H1 (cell line): ENCODE measurements around the gene MORN4. TPM values are rescaled to one million over a fixed set of nuclear protein-coding genes. Genes with fewer than 3 reads are reported as not detected.
"Not testable (repeated sequence)": the region's sequence is repeated elsewhere in the genome, so short reads cannot be mapped to it uniquely, and the experiment has no call there.

ENCODE experiments used
- CTCF ChIA-PET: fragments of 300-600 bp; sonication (Branson Sonifier 250); formaldehyde crosslinking; loops from one replicate; lab custom pipeline; 2021; ENCODE audit not compliant: partially characterized antibody; lab: Charles Lee
- POLR2A ChIA-PET: fragments of 300-600 bp; sonication (Branson Sonifier 250); formaldehyde crosslinking; loops from one replicate; lab custom pipeline; 2021; ENCODE audit warnings: inconsistent platforms; ENCODE audit not compliant: partially characterized antibody; lab: Charles Lee
- DNase-seq, 2 experiments: peaks; one replicate each; pipeline versions ENCODE4 v3.0.0 to v3.0.0-alpha.2; 2010 to 2022; ENCODE audit warnings: low spot score in 2 of 2, low read depth in 1 of 2, mixed read lengths in 1 of 2
- FAIRE-seq: peaks from 2 replicates; lab custom pipeline; 2011; peaks lifted over from hg19 to GRCh38; lab: Jason Lieb, UNC
- H2AFZ ChIP-seq: 2 replicates; pipeline ENCODE4 v1.8.1; 2012; ENCODE audit warnings: low read length, inconsistent platforms
- H2AK5ac ChIP-seq: 2 replicates; pipeline ENCODE4 v1.6.1; 2013; ENCODE audit warnings: low read depth, low read length
- H2BK120ac ChIP-seq: replicated peaks from 2 replicates; pipeline ENCODE3; 2013; ENCODE audit warnings: low read depth, low read length, inconsistent platforms
- H2BK12ac ChIP-seq: 2 replicates; pipeline ENCODE4 v1.6.1; 2013; ENCODE audit warnings: low read depth, low read length
- H2BK15ac ChIP-seq: 2 replicates; pipeline ENCODE4 v1.6.1; 2013; ENCODE audit warnings: low read length
- H2BK20ac ChIP-seq: 2 replicates; pipeline ENCODE4 v1.6.1; 2013; ENCODE audit warnings: low read length
- H2BK5ac ChIP-seq: 2 replicates; pipeline ENCODE4 v1.6.1; 2013; ENCODE audit warnings: low read depth, low read length
- H3K14ac ChIP-seq: 2 replicates; pipeline ENCODE4 v1.6.1; 2013; ENCODE audit warnings: inconsistent platforms; ENCODE audit not compliant: insufficient read length
- H3K18ac ChIP-seq: 2 replicates; pipeline ENCODE4 v1.6.1; 2013; ENCODE audit warnings: low read length; ENCODE audit errors: extremely low read depth
- H3K23ac ChIP-seq: 2 replicates; pipeline ENCODE4 v1.6.1; 2013; ENCODE audit warnings: inconsistent platforms; ENCODE audit not compliant: insufficient read length
- H3K23me2 ChIP-seq: 2 replicates; pipeline ENCODE4 v1.6.1; 2013; ENCODE audit warnings: low read depth, low read length
- H3K27ac ChIP-seq: 2 replicates; pipeline ENCODE4 v1.6.1; 2011; ENCODE audit warnings: low read depth, low read length, inconsistent platforms
- H3K27me3 ChIP-seq, 4 experiments: replicated peaks in 1 of 4; 1 replicate in 1 of 4; 2 replicates in 3 of 4; pipeline versions ENCODE4 v1.6.1 to v1.8.1; 2011 to 2013; ENCODE audit warnings: low read length in 3 of 4, mild to moderate bottlenecking in 3 of 4, inconsistent platforms in 2 of 4, mixed read lengths in 2 of 4, moderate library complexity in 1 of 4; ENCODE audit not compliant: control insufficient read depth in 3 of 4, insufficient read depth in 3 of 4; ENCODE audit errors: extremely low read depth in 1 of 4
- H3K36me3 ChIP-seq, 4 experiments: 2 replicates each; pipeline versions ENCODE4 v1.6.1 to v1.8.1; 2011 to 2013; ENCODE audit warnings: mild to moderate bottlenecking in 4 of 4, low read length in 3 of 4, moderate library complexity in 2 of 4, control low read depth in 1 of 4, inconsistent platforms in 1 of 4; ENCODE audit not compliant: insufficient read depth in 4 of 4, control insufficient read depth in 2 of 4
- H3K4ac ChIP-seq: replicated peaks from 2 replicates; pipeline ENCODE3; 2013; ENCODE audit warnings: low read length, low read depth, mixed read lengths, inconsistent platforms; ENCODE audit not compliant: insufficient read length
- H3K4me1 ChIP-seq, 4 experiments: replicated peaks in 1 of 4; 1 replicate in 1 of 4; 2 replicates in 3 of 4; pipeline versions ENCODE4 v1.6.1 to v1.8.1; 2011 to 2013; ENCODE audit warnings: low read length in 3 of 4, inconsistent platforms in 2 of 4, mixed read lengths in 1 of 4; ENCODE audit not compliant: insufficient read depth in 4 of 4, control insufficient read depth in 3 of 4
- H3K4me2 ChIP-seq, 2 experiments: 2 replicates each; pipeline versions ENCODE4 v1.6.1 to v1.8.1; 2011 to 2013; ENCODE audit warnings: low read depth in 2 of 2, low read length in 2 of 2, control low read depth in 1 of 2, inconsistent platforms in 1 of 2, mild to moderate bottlenecking in 1 of 2; ENCODE audit not compliant: insufficient read depth in 1 of 2
- H3K4me3 ChIP-seq, 4 experiments: fragments of 200-600, 300-600 bp in 1 of 4; sonication (generic), shearing (Covaris generic), sonication (Bioruptor Twin) in 1 of 4; 2 replicates each; pipeline versions ENCODE4 v1.5.1 to v1.8.1; 2011 to 2016; ENCODE audit warnings: low read length in 4 of 4, low read depth in 3 of 4, control low read depth in 2 of 4, inconsistent platforms in 2 of 4, mild to moderate bottlenecking in 2 of 4, mixed read lengths in 1 of 4, moderate library complexity in 1 of 4; ENCODE audit not compliant: insufficient read depth in 2 of 4; ENCODE audit errors: extremely low read depth in 1 of 4
- H3K56ac ChIP-seq: replicated peaks from 2 replicates; pipeline ENCODE3; 2013; ENCODE audit warnings: low read depth, mild to moderate bottlenecking, mixed read lengths, low read length, inconsistent platforms; ENCODE audit not compliant: insufficient read length
- H3K79me1 ChIP-seq: 2 replicates; pipeline ENCODE4 v1.6.1; 2013; ENCODE audit warnings: low read depth, low read length, control low read depth
- H3K79me2 ChIP-seq, 2 experiments: 2 replicates each; pipeline versions ENCODE4 v1.6.1 to v1.8.1; 2012 to 2013; ENCODE audit warnings: low read length in 2 of 2, mild to moderate bottlenecking in 2 of 2, inconsistent platforms in 1 of 2; ENCODE audit not compliant: insufficient read depth in 2 of 2, control insufficient read depth in 1 of 2
- H3K9ac ChIP-seq, 4 experiments: replicated peaks in 1 of 4; 1 replicate in 1 of 4; 2 replicates in 3 of 4; pipeline versions ENCODE4 v1.6.1 to v1.8.1; 2011 to 2013; ENCODE audit warnings: low read depth in 3 of 4, low read length in 3 of 4, control low read depth in 2 of 4, mild to moderate bottlenecking in 2 of 4, moderate library complexity in 2 of 4, inconsistent platforms in 1 of 4; ENCODE audit errors: extremely low read depth in 1 of 4
- H3K9me3 ChIP-seq, 2 experiments: 2 replicates each; pipeline versions ENCODE4 v1.6.1 to v1.8.1; 2012 to 2013; ENCODE audit warnings: mild to moderate bottlenecking in 2 of 2, moderate library complexity in 2 of 2, control low read depth in 1 of 2, inconsistent platforms in 1 of 2, low read depth in 1 of 2, low read length in 1 of 2, mixed read lengths in 1 of 2; ENCODE audit not compliant: insufficient read depth in 2 of 2
- H4K20me1 ChIP-seq, 2 experiments: replicated peaks in 1 of 2; 2 replicates each; pipeline versions ENCODE3 to v1.8.1; 2011 to 2013; ENCODE audit warnings: inconsistent platforms in 2 of 2, low read length in 2 of 2, mild to moderate bottlenecking in 1 of 2; ENCODE audit not compliant: insufficient read depth in 2 of 2, control insufficient read depth in 1 of 2
- H4K5ac ChIP-seq: 2 replicates; pipeline ENCODE4 v1.6.1; 2013; ENCODE audit warnings: low read length, low read depth, mixed read lengths, inconsistent platforms; ENCODE audit not compliant: insufficient read length
- H4K8ac ChIP-seq: 2 replicates; pipeline ENCODE4 v1.8.0; 2013; ENCODE audit warnings: mild to moderate bottlenecking, moderate library complexity, low read length, inconsistent platforms; ENCODE audit not compliant: insufficient read depth; ENCODE audit errors: extremely low read depth
- H4K91ac ChIP-seq: replicated peaks from 2 replicates; pipeline ENCODE3; 2013; ENCODE audit warnings: low read length, mixed read lengths, inconsistent platforms; ENCODE audit not compliant: insufficient read length
- WGBS, 2 experiments: shearing (Covaris generic) in 1 of 2; methylation state at CpG; one replicate each; pipeline versions ENCODE4 v1.1.6 to v1.1.7; 2013 to 2015; ENCODE audit warnings: low lambda C conversion rate in 2 of 2, mixed read lengths in 2 of 2, inconsistent platforms in 1 of 2, low coverage in 1 of 2, missing lambda C conversion rate in 1 of 2; ENCODE audit not compliant: insufficient replicate concordance in 2 of 2, insufficient coverage in 1 of 2, insufficient read length in 1 of 2; ENCODE audit errors: extremely low coverage in 1 of 2, missing lambda C conversion rate in 1 of 2; 5-methylcytosine and 5-hydroxymethylcytosine counted together
- polyA plus RNA-seq, 7 experiments: library from polyadenylated mRNA; depleted of rRNA in 3 of 7; stranded (reverse) in 5 of 7; unstranded in 2 of 7; fragments of >200 nt in 5 of 7; fragments of 200-250 nt in 2 of 7; gene quantifications; 1 replicate in 5 of 7; 2 replicates in 1 of 7; 4 replicates in 1 of 7; pipeline versions ENCODE4 v1.2.1 to v1.2.3, GENCODE V29; 2011 to 2013; ENCODE audit warnings: missing spikeins in 2 of 7, mixed read lengths in 2 of 7
- total RNA-seq: library from RNA; stranded (reverse); fragmentation: NEBNext Ultra II Directional; extraction: Animal tissue kit (Norgen Biotek cat#: 25700); gene quantifications from 2 replicates; pipeline ENCODE4 v1.2.1, GENCODE V29; 2021

Gene MORN4
- total and polyA plus RNA-seq, 2 of the 8 experiments (the other 6 are each of a cell fraction or from before 2014, with no cell fraction given): 13.6 to 22.0 TPM

DNA sequence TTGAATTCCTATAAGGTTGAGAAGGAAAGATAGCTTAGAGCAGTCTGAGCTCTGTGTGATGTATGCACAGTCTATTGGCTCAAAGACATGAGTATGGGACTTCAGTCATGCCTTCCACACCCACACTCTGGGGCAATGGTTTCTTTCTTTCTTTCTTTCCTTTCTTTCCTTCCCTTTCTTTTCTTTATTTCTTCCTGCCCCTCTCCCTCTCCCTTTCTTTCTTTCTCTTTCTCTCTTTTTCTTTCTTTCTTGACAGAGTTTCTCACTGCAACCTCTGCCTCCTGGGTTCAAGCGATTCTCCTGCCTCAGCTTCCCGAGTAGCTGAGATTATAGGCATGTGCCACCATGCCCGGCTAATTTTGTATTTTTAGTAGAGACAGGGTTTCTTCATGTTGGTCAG is 5.8 kb upstream of the MORN4 start:
- not testable (repeated sequence) for H3K56ac ChIP-seq, H3K4me2 ChIP-seq, H3K4ac ChIP-seq, H3K27me3 ChIP-seq, H3K4me1 ChIP-seq, H2AK5ac ChIP-seq, H4K8ac ChIP-seq, H3K18ac ChIP-seq, H2BK120ac ChIP-seq, H4K5ac ChIP-seq, H2AFZ ChIP-seq, H3K27ac ChIP-seq, H3K79me1 ChIP-seq, H3K4me3 ChIP-seq, H3K23me2 ChIP-seq, H3K9ac ChIP-seq, H2BK20ac ChIP-seq, H3K9me3 ChIP-seq, DNase-seq, H3K36me3 ChIP-seq, H2BK5ac ChIP-seq, H3K23ac ChIP-seq, H3K14ac ChIP-seq, H2BK15ac ChIP-seq, H2BK12ac ChIP-seq, H4K91ac ChIP-seq, FAIRE-seq
- POLR2A ChIA-PET: interaction anchor here (0.8 to 1.2 kb wide), 2 partner anchors 74 to 96 kb away, joined by 3 read pairs; partner anchors contain the start of gene MARVELD1
- CTCF ChIA-PET: interaction anchor here (0.7 to 1.5 kb wide), 4 partner anchors 15 to 86 kb away, joined by 3 to 4 read pairs (median 3); partner anchors contain the start of gene ANKRD2
- Histone ChIP-seq H4K20me1 (peaks cover 0 to 10% of the 10 kb centered on the region in 2 experiments), H3K79me2 (peaks cover 0 to 26% of the 10 kb centered on the region in 2 experiments; a peak in 2 of 4 replicates)
- 97% methylated on average over 3 of the region's 3 CpGs; no CpG with 5 or more reads in 1 of the 2 experiments for WGBS, 2 experiments
